ENCODE data around the gene PTPN5. TPM values are rescaled to one million over a fixed set of nuclear protein-coding genes. Genes with fewer than 3 reads are reported as not detected.
"Not testable (repeated sequence)": the region's sequence is repeated elsewhere in the genome, so short reads cannot be mapped to it uniquely, and the experiment has no call there.

Gene PTPN5
- total RNA-seq, 1 experiment from 2014 or later = 3.0 TPM

DNA sequence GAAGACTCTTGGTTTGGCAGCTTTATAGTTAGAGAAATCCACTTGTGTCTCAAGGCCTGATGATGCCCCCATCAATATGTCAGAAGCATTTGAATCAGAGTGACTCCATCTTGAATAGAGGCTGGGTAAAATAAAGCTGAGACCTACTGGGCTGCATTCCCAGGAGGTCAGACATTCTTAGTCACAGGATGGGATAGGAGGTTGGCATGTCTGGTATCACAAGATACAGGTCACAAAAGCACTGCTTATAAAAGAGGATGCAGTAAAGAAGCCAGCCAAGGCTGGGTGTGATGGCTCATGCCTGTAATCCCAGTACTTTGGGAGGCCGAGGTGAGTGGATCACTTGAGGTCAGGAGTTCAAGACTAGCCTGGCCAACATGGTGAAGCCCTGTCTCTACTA lies 109.6 kb downstream of the PTPN5 start:
- not testable (repeated sequence) for H3K4me3 ChIP-seq (ENCODE audit: insufficient read depth, low read depth, low read length); H3K36me3 ChIP-seq (replicated peaks; ENCODE audit: control insufficient read depth, insufficient read depth, low read length); H3K27me3 ChIP-seq (ENCODE audit: control insufficient read depth, insufficient read depth, low read length); DNase-seq

Other genes with a start within 250 kb of the PTPN5 start
- 9.4 and 11.0 TPM in 2 replicates for gene UEVLD, start 203.1 kb downstream of the PTPN5 start, total RNA-seq (2014; rRNA removed; shearing (Covaris generic))
- 0.73 TPM in 1 of 2 replicates, not detected in the other for gene MISFA, start 192.0 kb downstream of the PTPN5 start, total RNA-seq (2014; rRNA removed; shearing (Covaris generic))
- gene SPTY2D1, start 157.5 kb downstream of the PTPN5 start, total RNA-seq (2014; rRNA removed; shearing (Covaris generic)) = 10.8 and 19.3 TPM in 2 replicates
- gene TMEM86A, start 93.0 kb downstream of the PTPN5 start, total RNA-seq (2014; rRNA removed; shearing (Covaris generic)) = 0.70 and 1.5 TPM in 2 replicates
- gene IGSF22, start 65.6 kb downstream of the PTPN5 start, total RNA-seq (2014; rRNA removed; shearing (Covaris generic)) = 0.07 and 0.76 TPM in 2 replicates
- gene MRGPRX1, start 147.6 kb upstream of the PTPN5 start, total RNA-seq (2014; rRNA removed; shearing (Covaris generic)) = not detected in 2 replicates